ENCODE measurements around the gene TARBP1. TPM values are rescaled to one million over a fixed set of nuclear protein-coding genes. Genes with fewer than 3 reads are reported as not detected.

The TARBP1 gene
- total and polyA plus RNA-seq, 2 of the 8 experiments (the other 6 are each of a cell fraction or from before 2014, with no cell fraction given): 21.9 to 32.3 TPM

GRCh38 chr1:234386122-234386521 lies 92.9 kb downstream of the TARBP1 start (continued):
- TF ChIP-seq, protein P1, sequence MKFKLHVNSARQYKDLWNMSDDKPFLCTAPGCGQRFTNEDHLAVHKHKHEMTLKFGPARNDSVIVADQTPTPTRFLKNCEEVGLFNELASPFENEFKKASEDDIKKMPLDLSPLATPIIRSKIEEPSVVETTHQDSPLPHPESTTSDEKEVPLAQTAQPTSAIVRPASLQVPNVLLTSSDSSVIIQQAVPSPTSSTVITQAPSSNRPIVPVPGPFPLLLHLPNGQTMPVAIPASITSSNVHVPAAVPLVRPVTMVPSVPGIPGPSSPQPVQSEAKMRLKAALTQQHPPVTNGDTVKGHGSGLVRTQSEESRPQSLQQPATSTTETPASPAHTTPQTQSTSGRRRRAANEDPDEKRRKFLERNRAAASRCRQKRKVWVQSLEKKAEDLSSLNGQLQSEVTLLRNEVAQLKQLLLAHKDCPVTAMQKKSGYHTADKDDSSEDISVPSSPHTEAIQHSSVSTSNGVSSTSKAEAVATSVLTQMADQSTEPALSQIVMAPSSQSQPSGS (IDR thresholded peaks at IDR 0.05; ENCODE audit: low read length): no peak
- TF ChIP-seq YY1 (IDR thresholded peaks at IDR 0.05; ENCODE audit: low read depth, low read length) (no peak), CBX5 (IDR thresholded peaks at IDR 0.05; ENCODE audit: low read depth, low read length) (no peak), CHD1 (IDR thresholded peaks at IDR 0.05; ENCODE audit: low read depth, low read length) (no peak)
